OCI-LY3 (cell line): Measurements from ENCODE around the gene PLD4.

Experiments used
- H2AFZ ChIP-seq: fragments of 200-600, 300-600 bp; shearing (Covaris generic); 2 replicates; pipeline ENCODE4 v1.6.0; 2014; ENCODE audit warnings: antibody characterized with exemption, low read depth, low read length
- H3K27ac ChIP-seq: fragments of 200-600, 300-600 bp; sonication (generic); 2 replicates; pipeline ENCODE4 v1.5.1; 2014; ENCODE audit warnings: mild to moderate bottlenecking, low read length, moderate library complexity, mixed read lengths
- H3K27me3 ChIP-seq: fragments of 200-600, 300-600 bp; sonication (generic); 2 replicates; pipeline ENCODE4 v1.6.1; 2014; ENCODE audit warnings: low read depth, low read length, mixed read lengths
- H3K36me3 ChIP-seq: fragments of 200-600, 300-600 bp; sonication (generic); replicated peaks from 2 replicates; pipeline ENCODE3; 2014; ENCODE audit warnings: low read depth, low read length, mixed read lengths
- H3K4me1 ChIP-seq: fragments of 300-600, 200-600 bp; sonication (generic); 2 replicates; pipeline ENCODE4 v1.6.1; 2014; ENCODE audit warnings: low read length, mixed read lengths
- H3K4me2 ChIP-seq: fragments of 200-600, 300-600 bp; sonication (generic); 2 replicates; pipeline ENCODE4 v1.6.1; 2014; ENCODE audit warnings: low read length, mixed read lengths
- H3K4me3 ChIP-seq: fragments of 300-600, 200-600 bp; sonication (generic); 2 replicates; pipeline ENCODE4 v1.5.1; 2014; ENCODE audit warnings: antibody characterized with exemption, mild to moderate bottlenecking, low read length, moderate library complexity
- H3K79me2 ChIP-seq: fragments of 300-600, 200-600 bp; shearing (Covaris generic); 2 replicates; pipeline ENCODE4 v1.6.1; 2014; ENCODE audit warnings: mild to moderate bottlenecking, low read length, mixed read lengths
- H3K9ac ChIP-seq: fragments of 300-600, 200-600 bp; shearing (Covaris generic); 2 replicates; pipeline ENCODE4 v1.6.0; 2014; ENCODE audit warnings: mild to moderate bottlenecking, low read length, moderate library complexity
- H3K9me3 ChIP-seq: fragments of 200-600, 300-600 bp; shearing (Covaris generic); 2 replicates; pipeline ENCODE4 v1.6.1; 2014; ENCODE audit warnings: low read length, mixed read lengths; ENCODE audit not compliant: insufficient read depth
- H4K20me1 ChIP-seq: fragments of 200-600, 300-600 bp; sonication (generic); 2 replicates; pipeline ENCODE4 v1.6.1; 2016; ENCODE audit warnings: low read length, mixed read lengths; ENCODE audit not compliant: insufficient read depth
- CTCF ChIP-seq: fragments of 200-600, 300-600 bp; sonication (generic); IDR thresholded peaks from 2 replicates; pipeline ENCODE4 v1.5.1; 2014; ENCODE audit warnings: antibody characterized with exemption, low read length, low read depth
- EZH2phosphoT487 ChIP-seq: fragments of 200-600 bp; shearing (Covaris generic); IDR thresholded peaks from 2 replicates; pipeline ENCODE4 v1.6.1; 2018; ENCODE audit warnings: antibody characterized with exemption, mixed run types, low read depth

PLD4 gene

GRCh38 chr14:104879201-104879982 is 45.3 kb upstream of the PLD4 start:
- Histone ChIP-seq H3K9ac (no peak overlapping the region), H2AFZ (no peak overlapping the region), H3K79me2 (no peaks in the 10 kb centered on the region), H3K27me3 (no peaks in the 10 kb centered on the region), H3K4me3 (no peak overlapping the region), H3K4me1 (peaks cover 7% of the 10 kb centered on the region; the same call in 1 of the 2 replicates), H3K36me3 (no peaks in the 10 kb centered on the region), H3K4me2 (no peak overlapping the region), H3K27ac (no peak overlapping the region), H4K20me1 (no peaks in the 10 kb centered on the region), H3K9me3 (no peaks in the 10 kb centered on the region)
- TF ChIP-seq EZH2phosphoT487 (no peak), CTCF (no peak)

GRCh38 chr14:104879983-104880565 is 44.6 kb upstream of the PLD4 start:
- Histone ChIP-seq H3K9ac (no peak overlapping the region), H3K27ac (no peak overlapping the region), H3K9me3 (no peaks in the 10 kb centered on the region), H3K4me2 (no peak overlapping the region), H3K4me3 (no peak overlapping the region), H2AFZ (no peak overlapping the region), H3K36me3 (no peaks in the 10 kb centered on the region), H3K27me3 (no peaks in the 10 kb centered on the region), H3K4me1 (peaks cover 7% of the 10 kb centered on the region; the same call in 1 of the 2 replicates), H3K79me2 (no peaks in the 10 kb centered on the region), H4K20me1 (no peaks in the 10 kb centered on the region)
- TF ChIP-seq EZH2phosphoT487 (no peak), CTCF (no peak)

- Histone ChIP-seq H3K27ac (no peak overlapping the region), H3K36me3 (no peaks in the 10 kb centered on the region), H3K27me3 (no peaks in the 10 kb centered on the region), H3K4me3 (no peak overlapping the region), H3K9ac (no peak overlapping the region), H4K20me1 (no peaks in the 10 kb centered on the region), H3K4me1 (peaks cover 7% of the 10 kb centered on the region; the same call in 1 of the 2 replicates), H3K4me2 (no peak overlapping the region), H3K79me2 (no peaks in the 10 kb centered on the region), H3K9me3 (no peaks in the 10 kb centered on the region), H2AFZ (no peak overlapping the region)
- TF ChIP-seq CTCF (no peak), EZH2phosphoT487 (no peak)
Measured at GRCh38 chr14:104880584-104881210, 44.0 kb upstream of the PLD4 start.

- H3K4me1 ChIP-seq: peaks cover 7% of the 10 kb centered on the region; the same call in 1 of the 2 replicates
- TF ChIP-seq CTCF (no peak), EZH2phosphoT487 (no peak)
- H3K27ac ChIP-seq: no peak overlapping the region
Measured at GRCh38 chr14:104881369-104881979, 43.2 kb upstream of the PLD4 start.

More at GRCh38 chr14:104881369-104881979, 43.2 kb upstream of the PLD4 start:
- no peaks in the 10 kb centered on the region for H3K9me3 ChIP-seq
- no peak overlapping the region for H3K9ac ChIP-seq
- H4K20me1 ChIP-seq: no peaks in the 10 kb centered on the region
- H2AFZ ChIP-seq: no peak overlapping the region
- H3K79me2 ChIP-seq: no peaks in the 10 kb centered on the region
- H3K4me2 ChIP-seq: no peak overlapping the region
- H3K27me3 ChIP-seq: no peaks in the 10 kb centered on the region
- no peak overlapping the region for H3K4me3 ChIP-seq
- no peaks in the 10 kb centered on the region for H3K36me3 ChIP-seq
